ENCODE measurements around the gene UBR7.
"Not testable (repeated sequence)": the region's sequence is repeated elsewhere in the genome, so short reads cannot be mapped to it uniquely, and the experiment has no call there.

GRCh38 chr14:93169619-93170018 lies 37.4 kb upstream of the UBR7 start:
- TF ChIP-seq EZH2 (IDR thresholded peaks at IDR 0.05; ENCODE audit: insufficient read depth, poor library complexity, severe bottlenecking); EZH2phosphoT487 (IDR thresholded peaks at IDR 0.05; ENCODE audit: insufficient read depth, low read depth): not testable (repeated sequence)
